Rectal smooth muscle tissue (tissue), 1 donor: ENCODE measurements around the gene SERTAD2.

ENCODE experiments used
- H3K27ac ChIP-seq: one replicate; pipeline ENCODE4 v1.7.0; 2013; ENCODE audit warnings: low read depth, low read length, inconsistent platforms
- H3K27me3 ChIP-seq: one replicate; pipeline ENCODE4 v1.7.0; 2013; ENCODE audit warnings: low read length; ENCODE audit not compliant: control insufficient read depth, insufficient read depth
- H3K36me3 ChIP-seq: one replicate; pipeline ENCODE4 v1.7.0; 2013; ENCODE audit warnings: low read length; ENCODE audit not compliant: control insufficient read depth, insufficient read depth
- H3K4me1 ChIP-seq: one replicate; pipeline ENCODE4 v1.7.0; 2013; ENCODE audit warnings: low read length; ENCODE audit not compliant: control insufficient read depth, insufficient read depth
- H3K4me3 ChIP-seq: one replicate; pipeline ENCODE4 v1.7.0; 2013; ENCODE audit warnings: low read length
- H3K9ac ChIP-seq: one replicate; pipeline ENCODE4 v1.7.0; 2013; ENCODE audit warnings: low read length

SERTAD2 gene

GRCh38 chr2:64615844-64616536 is 37.7 kb downstream of the SERTAD2 start:
- Histone ChIP-seq H3K36me3 (no peaks in the 10 kb centered on the region), H3K4me3 (no peak overlapping the region), H3K27me3 (no peaks in the 10 kb centered on the region), H3K4me1 (no peaks in the 10 kb centered on the region), H3K27ac (no peak overlapping the region), H3K9ac (no peak overlapping the region)

- Histone ChIP-seq H3K9ac (no peak overlapping the region), H3K27me3 (no peaks in the 10 kb centered on the region), H3K4me1 (no peaks in the 10 kb centered on the region), H3K36me3 (no peaks in the 10 kb centered on the region), H3K27ac (no peak overlapping the region), H3K4me3 (no peak overlapping the region)
Observed at GRCh38 chr2:64615192-64615763, 38.4 kb downstream of the SERTAD2 start.

- Histone ChIP-seq H3K36me3 (no peaks in the 10 kb centered on the region), H3K27me3 (no peaks in the 10 kb centered on the region), H3K27ac (no peak overlapping the region), H3K4me1 (no peaks in the 10 kb centered on the region), H3K9ac (no peak overlapping the region), H3K4me3 (no peak overlapping the region)
Observed at GRCh38 chr2:64613276-64613675, 40.4 kb downstream of the SERTAD2 start.

GRCh38 chr2:64612575-64613195 is 41.0 kb downstream of the SERTAD2 start:
- H3K4me3 ChIP-seq, result no peak overlapping the region
- H3K9ac ChIP-seq, result no peak overlapping the region
- H3K36me3 ChIP-seq, result no peaks in the 10 kb centered on the region
- no peaks in the 10 kb centered on the region for H3K4me1 ChIP-seq
- H3K27ac ChIP-seq, result no peak overlapping the region
- H3K27me3 ChIP-seq, result no peaks in the 10 kb centered on the region

- no peak overlapping the region for H3K27ac ChIP-seq
- no peak overlapping the region for H3K4me3 ChIP-seq
- no peaks in the 10 kb centered on the region for H3K27me3 ChIP-seq
- no peak overlapping the region for H3K9ac ChIP-seq
- H3K36me3 ChIP-seq, result no peaks in the 10 kb centered on the region
- peaks cover under 1% of the 10 kb centered on the region for H3K4me1 ChIP-seq
Observed at GRCh38 chr2:64610316-64610855, 43.3 kb downstream of the SERTAD2 start.

- no peak overlapping the region for H3K9ac ChIP-seq
- no peak overlapping the region for H3K27ac ChIP-seq
- H3K36me3 ChIP-seq, result no peaks in the 10 kb centered on the region
- peak overlapping the region; percentile 58 for H3K4me3 ChIP-seq
- peaks cover 5% of the 10 kb centered on the region for H3K4me1 ChIP-seq
- no peaks in the 10 kb centered on the region for H3K27me3 ChIP-seq
Observed at GRCh38 chr2:64609942-64610281, 43.8 kb downstream of the SERTAD2 start.

- Histone ChIP-seq H3K36me3 (no peaks in the 10 kb centered on the region), H3K4me3 (peak overlapping the region; percentile 58), H3K9ac (no peak overlapping the region), H3K4me1 (peaks cover 10% of the 10 kb centered on the region), H3K27ac (no peak overlapping the region), H3K27me3 (no peaks in the 10 kb centered on the region)
Observed at GRCh38 chr2:64609227-64609941, 44.3 kb downstream of the SERTAD2 start.

GRCh38 chr2:64608867-64609226 is 44.9 kb downstream of the SERTAD2 start:
- Histone ChIP-seq H3K9ac (no peak overlapping the region), H3K4me1 (peaks cover 10% of the 10 kb centered on the region), H3K4me3 (peak overlapping the region; percentile 58), H3K36me3 (no peaks in the 10 kb centered on the region), H3K27ac (no peak overlapping the region), H3K27me3 (no peaks in the 10 kb centered on the region)

DNA sequence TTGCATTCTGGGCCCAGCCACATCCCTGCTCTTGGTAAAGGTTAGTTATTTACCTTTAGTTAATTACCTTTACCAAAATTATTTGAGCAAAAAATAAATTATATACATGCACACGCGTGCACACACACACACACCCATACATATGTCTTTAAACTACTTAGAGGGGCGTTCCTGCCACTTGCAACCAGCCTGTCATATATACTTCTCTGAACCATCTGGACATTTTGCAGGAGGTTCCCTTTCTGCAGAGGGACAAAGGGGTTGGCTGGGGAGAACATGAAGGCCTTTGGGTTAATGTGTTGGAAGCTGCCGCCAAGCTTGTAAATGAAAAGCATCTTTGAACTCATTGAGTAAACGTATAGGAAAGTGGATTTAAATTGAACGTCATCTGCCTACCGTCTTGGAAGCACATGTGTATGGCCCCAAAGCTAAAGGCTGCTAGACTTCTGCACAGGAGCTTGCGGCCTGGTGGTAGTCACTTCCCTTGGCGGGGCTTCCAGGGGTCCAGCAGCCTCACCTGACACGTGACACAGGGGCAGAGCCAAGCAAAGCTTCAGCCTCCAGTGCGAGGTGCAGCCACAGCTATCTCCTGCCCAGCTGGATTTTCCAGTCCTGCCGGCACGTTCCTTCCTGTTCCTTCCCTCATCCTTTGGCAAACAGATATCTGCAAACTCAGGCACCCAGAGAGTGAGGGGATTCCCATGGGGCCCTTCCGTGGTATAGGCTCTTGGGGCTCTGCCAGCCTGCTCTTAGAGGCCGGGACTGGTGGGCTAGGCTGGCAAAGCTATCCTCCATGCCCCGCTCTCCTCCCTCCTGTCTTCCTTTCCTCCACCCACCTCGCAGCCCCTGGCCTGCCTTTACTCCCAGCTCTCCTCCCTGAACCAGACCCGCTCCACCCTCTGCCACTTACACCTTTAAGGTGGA is 46.1 kb downstream of the SERTAD2 start:
- Histone ChIP-seq H3K27ac (no peak overlapping the region), H3K27me3 (no peaks in the 10 kb centered on the region), H3K9ac (no peak overlapping the region), H3K36me3 (no peaks in the 10 kb centered on the region), H3K4me1 (peaks cover 10% of the 10 kb centered on the region), H3K4me3 (no peak overlapping the region)

DNA sequence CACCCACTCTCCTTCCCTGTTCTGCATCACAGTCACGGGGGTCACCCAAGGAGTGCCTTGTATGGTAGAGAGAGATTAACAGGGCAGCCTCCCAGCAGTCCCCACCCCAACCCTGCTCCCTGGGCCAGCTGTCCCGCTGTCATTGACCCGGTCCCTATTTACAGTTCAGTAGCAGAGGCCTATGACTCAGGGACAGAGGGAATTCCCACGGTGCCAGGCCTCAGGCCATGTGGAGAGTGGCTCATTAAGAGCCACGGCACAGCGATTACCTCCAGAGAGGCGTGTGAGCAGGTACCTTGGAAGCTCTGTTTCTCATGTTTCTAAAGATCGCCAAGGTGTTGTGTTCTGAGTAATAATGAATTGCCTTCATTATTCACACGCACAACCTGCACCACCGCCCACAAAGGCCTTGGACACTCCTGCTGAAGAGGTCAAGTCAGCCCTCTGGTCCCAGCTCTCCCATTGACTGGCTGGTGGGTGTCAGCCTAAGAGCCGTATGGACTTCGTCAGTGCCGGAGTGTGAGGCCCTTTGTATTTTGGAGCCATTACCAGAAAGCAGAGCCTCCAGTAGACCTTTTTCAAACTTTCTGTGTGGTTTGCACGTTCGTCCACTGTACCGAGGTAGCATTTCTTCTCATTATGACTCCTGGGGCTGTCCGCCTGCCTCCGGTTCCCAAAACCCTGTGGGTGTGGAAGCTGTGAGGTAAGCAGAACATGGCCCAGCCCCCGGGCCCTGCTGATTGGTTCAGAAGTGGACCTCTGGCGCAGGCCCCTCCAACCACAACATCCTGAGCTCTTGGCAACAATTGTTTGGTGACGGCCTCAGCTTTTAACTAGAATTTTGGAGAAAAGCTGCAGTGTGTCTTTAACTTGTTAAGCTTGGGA is 47.0 kb downstream of the SERTAD2 start:
- Histone ChIP-seq H3K36me3 (no peaks in the 10 kb centered on the region), H3K4me1 (peaks cover 10% of the 10 kb centered on the region), H3K27ac (peak overlapping the region; percentile 49), H3K4me3 (peak overlapping the region; percentile 60), H3K27me3 (no peaks in the 10 kb centered on the region), H3K9ac (no peak overlapping the region)

- Histone ChIP-seq H3K9ac (no peak overlapping the region), H3K27me3 (no peaks in the 10 kb centered on the region), H3K4me1 (peaks cover 10% of the 10 kb centered on the region), H3K27ac (no peak overlapping the region), H3K4me3 (peak overlapping the region; percentile 60), H3K36me3 (no peaks in the 10 kb centered on the region)
Observed at GRCh38 chr2:64605991-64606478, 47.7 kb downstream of the SERTAD2 start.
